GM19193 (cell line): ENCODE measurements around the gene CXCR2.

Experiments used
- POLR2A ChIP-seq: IDR thresholded peaks from 4 replicates; pipeline ENCODE4 v1.6.1; 2011; ENCODE audit not compliant: insufficient read depth, insufficient read length; ENCODE audit errors: extremely low read depth

The CXCR2 gene

GRCh38 chr2:218127929-218128455 is 2.2 kb downstream of the CXCR2 start:
- TF ChIP-seq POLR2A = no peak

- TF ChIP-seq POLR2A = no peak
These were observed 3.1 kb downstream of the CXCR2 start for GRCh38 chr2:218128781-218129457.

GRCh38 chr2:218129458-218130135 is 3.8 kb downstream of the CXCR2 start:
- TF ChIP-seq POLR2A = no peak

GRCh38 chr2:218130377-218130776 is 4.5 kb downstream of the CXCR2 start:
- no peak for TF ChIP-seq POLR2A

GRCh38 chr2:218130822-218131221 is 5.0 kb downstream of the CXCR2 start:
- TF ChIP-seq POLR2A = no peak

- TF ChIP-seq POLR2A = no peak
These were observed 11.7 kb downstream of the CXCR2 start for GRCh38 chr2:218137514-218137913.

GRCh38 chr2:218138047-218138446 is 12.2 kb downstream of the CXCR2 start:
- no peak for TF ChIP-seq POLR2A

- TF ChIP-seq POLR2A = no peak
These were observed 19.3 kb downstream of the CXCR2 start for GRCh38 chr2:218145124-218145523.

- no peak for TF ChIP-seq POLR2A
These were observed 20.2 kb downstream of the CXCR2 start for GRCh38 chr2:218146056-218146455.

- TF ChIP-seq POLR2A = no peak
These were observed 23.3 kb downstream of the CXCR2 start for GRCh38 chr2:218149098-218149497.

GRCh38 chr2:218149848-218150440 is 24.1 kb downstream of the CXCR2 start:
- no peak for TF ChIP-seq POLR2A

- TF ChIP-seq POLR2A = no peak
These were observed 26.3 kb downstream of the CXCR2 start for GRCh38 chr2:218152172-218152571.

GRCh38 chr2:218152777-218153176 is 26.9 kb downstream of the CXCR2 start:
- TF ChIP-seq POLR2A = no peak

GRCh38 chr2:218155953-218156479 is 30.2 kb downstream of the CXCR2 start:
- TF ChIP-seq POLR2A = no peak

- TF ChIP-seq POLR2A = no peak
These were observed 35.8 kb downstream of the CXCR2 start for GRCh38 chr2:218161644-218162043.
